Measurements from ENCODE around the gene RAB31.
A peak's percentile ranks its signal among the peaks of the same experiment; 100 is the strongest.

RAB31 gene

GRCh38 chr18:9806905-9807304, 98.8 kb downstream of the RAB31 start:
- H3K4me1 ChIP-seq (ENCODE audit: control insufficient read depth, insufficient read depth, low read length): peaks cover 50% of the 10 kb centered on the region
- H3K27ac ChIP-seq (ENCODE audit: low read length): peak overlapping the region; percentile 76
- H3K9ac ChIP-seq (ENCODE audit: low read length in 2 of 2): no peak overlapping the region
- no peaks in the 10 kb centered on the region for H3K27me3 ChIP-seq (ENCODE audit: control insufficient read depth in 1 of 2, insufficient read depth in 2 of 2, low read length in 2 of 2)
- H3K4me3 ChIP-seq (ENCODE audit: low read length in 2 of 2): no peak overlapping the region
- no peaks in the 10 kb centered on the region for H3K9me3 ChIP-seq (ENCODE audit: control insufficient read depth in 2 of 2, low read length in 2 of 2)
- H3K36me3 ChIP-seq (ENCODE audit: control insufficient read depth in 2 of 2, insufficient read depth in 2 of 2, low read length in 2 of 2): peaks cover 0 to 3% of the 10 kb centered on the region in 2 donors

DNA sequence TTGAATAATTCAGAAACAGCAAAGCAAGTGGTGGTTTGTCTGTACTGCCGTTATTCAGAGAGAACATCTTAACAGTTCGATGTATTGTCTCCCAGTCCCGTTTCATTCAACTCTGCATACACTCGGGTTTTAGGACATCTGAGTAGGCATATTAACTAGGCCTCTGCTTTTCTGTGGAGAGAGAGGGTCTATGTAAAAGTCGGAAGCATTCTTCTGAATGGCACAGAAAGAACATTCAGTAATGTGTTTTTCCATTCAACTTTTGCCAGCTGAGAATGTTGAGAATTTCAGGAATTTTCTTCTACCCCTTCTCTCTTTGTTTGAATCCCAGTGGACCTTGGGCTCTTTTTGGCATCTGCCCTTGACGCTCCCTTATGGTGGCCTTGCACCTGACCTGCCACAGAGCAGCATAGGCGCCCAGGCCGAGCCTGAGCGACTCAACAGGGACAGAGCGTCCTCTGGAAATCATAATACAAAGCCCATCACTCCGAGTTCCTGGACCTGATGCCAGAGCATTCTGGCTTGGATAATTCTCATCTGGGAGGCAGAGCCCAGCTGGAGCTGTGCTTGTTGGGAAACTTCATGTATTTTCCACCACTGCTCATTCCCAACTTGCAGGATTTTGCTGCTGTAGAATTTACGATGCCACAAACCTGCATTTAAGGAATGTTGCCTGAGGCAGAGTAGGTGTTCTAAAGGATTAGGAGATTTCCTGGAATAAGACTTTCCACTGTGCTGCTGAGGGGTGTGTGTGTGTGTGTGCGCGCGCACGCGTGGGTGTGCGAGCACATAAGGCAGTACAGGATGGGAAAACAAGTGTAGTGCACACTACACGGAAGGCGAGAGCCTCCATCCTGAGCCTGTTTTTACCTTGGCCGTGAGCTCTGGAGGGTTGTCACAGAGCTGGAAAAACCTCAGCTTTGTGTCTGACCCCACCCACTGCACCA, 100.5 kb downstream of the RAB31 start:
- H3K27ac ChIP-seq (ENCODE audit: low read length): peak overlapping the region; percentile 76
- no peaks in the 10 kb centered on the region for H3K9me3 ChIP-seq (ENCODE audit: control insufficient read depth in 2 of 2, low read length in 2 of 2)
- peaks cover 39% of the 10 kb centered on the region for H3K4me1 ChIP-seq (ENCODE audit: control insufficient read depth, insufficient read depth, low read length)
- peak overlapping the region; percentile 13 to 29 for H3K9ac ChIP-seq (ENCODE audit: low read length in 2 of 2)
- peak overlapping the region in 1 of 2 donors; percentile 58 for H3K4me3 ChIP-seq (ENCODE audit: low read length in 2 of 2)
- peaks cover 0 to 3% of the 10 kb centered on the region in 2 donors for H3K36me3 ChIP-seq (ENCODE audit: control insufficient read depth in 2 of 2, insufficient read depth in 2 of 2, low read length in 2 of 2)
- H3K27me3 ChIP-seq (ENCODE audit: control insufficient read depth in 1 of 2, insufficient read depth in 2 of 2, low read length in 2 of 2): no peaks in the 10 kb centered on the region

DNA sequence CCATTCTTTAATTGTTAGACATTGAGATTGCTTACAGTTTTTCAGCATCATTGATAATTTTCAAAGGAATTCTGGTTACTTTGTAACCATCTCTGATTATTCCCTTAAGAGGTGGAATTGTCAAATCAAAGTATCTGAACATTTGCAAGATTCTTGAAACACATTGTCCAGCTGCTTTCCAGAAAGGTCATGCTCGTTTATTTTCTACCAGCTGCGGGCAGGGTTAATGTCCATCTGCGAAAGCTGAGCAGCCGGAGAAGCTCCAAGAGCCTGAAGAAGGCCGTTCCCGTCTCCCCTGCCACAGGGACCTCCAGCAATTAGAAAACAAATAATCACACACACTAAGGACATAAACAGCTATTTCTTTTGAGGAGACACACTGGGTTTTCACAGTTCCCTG, 101.6 kb downstream of the RAB31 start:
- H3K27ac ChIP-seq (ENCODE audit: low read length): peak overlapping the region; percentile 76
- H3K27me3 ChIP-seq (ENCODE audit: control insufficient read depth in 1 of 2, insufficient read depth in 2 of 2, low read length in 2 of 2): no peaks in the 10 kb centered on the region
- H3K9me3 ChIP-seq (ENCODE audit: control insufficient read depth in 2 of 2, low read length in 2 of 2): no peaks in the 10 kb centered on the region
- H3K36me3 ChIP-seq (ENCODE audit: control insufficient read depth in 2 of 2, insufficient read depth in 2 of 2, low read length in 2 of 2): peaks cover 0 to 3% of the 10 kb centered on the region in 2 donors
- H3K4me3 ChIP-seq (ENCODE audit: low read length in 2 of 2): no peak overlapping the region
- H3K4me1 ChIP-seq (ENCODE audit: control insufficient read depth, insufficient read depth, low read length): peaks cover 28% of the 10 kb centered on the region
- H3K9ac ChIP-seq (ENCODE audit: low read length in 2 of 2): no peak overlapping the region

GRCh38 chr18:9810299-9810698, 102.2 kb downstream of the RAB31 start:
- H3K4me3 ChIP-seq (ENCODE audit: low read length in 2 of 2): no peak overlapping the region
- peak overlapping the region; percentile 76 for H3K27ac ChIP-seq (ENCODE audit: low read length)
- H3K9me3 ChIP-seq (ENCODE audit: control insufficient read depth in 2 of 2, low read length in 2 of 2): no peaks in the 10 kb centered on the region
- peaks cover 2 to 3% of the 10 kb centered on the region in 2 donors for H3K36me3 ChIP-seq (ENCODE audit: control insufficient read depth in 2 of 2, insufficient read depth in 2 of 2, low read length in 2 of 2)
- no peaks in the 10 kb centered on the region for H3K27me3 ChIP-seq (ENCODE audit: control insufficient read depth in 1 of 2, insufficient read depth in 2 of 2, low read length in 2 of 2)
- H3K9ac ChIP-seq (ENCODE audit: low read length in 2 of 2): no peak overlapping the region
- peaks cover 25% of the 10 kb centered on the region for H3K4me1 ChIP-seq (ENCODE audit: control insufficient read depth, insufficient read depth, low read length)

DNA sequence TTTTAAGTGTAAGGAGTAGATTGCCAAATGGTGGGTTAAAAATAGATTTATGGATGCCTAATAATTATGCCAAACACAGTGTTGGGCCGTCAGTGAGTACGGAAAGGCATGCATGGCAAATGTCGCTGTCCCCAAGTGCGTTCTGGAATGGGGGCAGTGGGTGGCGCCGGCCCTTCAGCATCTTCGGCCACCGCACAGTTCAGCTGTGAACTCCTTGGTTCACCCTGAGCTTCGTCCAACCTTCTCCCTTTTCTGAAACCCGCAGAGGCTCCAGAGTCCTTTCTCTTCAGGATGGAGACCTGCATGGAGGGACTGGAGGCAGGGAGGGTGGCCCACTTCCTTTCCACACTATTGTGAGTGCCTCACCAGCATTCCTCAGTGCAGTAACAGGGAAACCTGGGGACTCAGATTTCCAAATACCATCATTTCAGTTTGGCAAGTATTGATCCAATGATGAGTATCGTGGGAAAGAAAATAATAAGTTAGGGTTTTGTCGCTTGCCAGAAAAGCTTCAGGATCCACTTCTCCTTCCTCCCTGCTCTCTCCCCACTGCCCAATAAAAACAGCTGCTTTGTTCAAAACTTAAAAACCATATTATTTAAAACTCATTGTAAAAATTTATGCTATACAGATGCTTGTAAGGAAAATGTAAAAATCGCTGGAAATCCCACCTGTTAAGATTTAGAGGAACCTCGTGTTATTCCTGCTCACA, 103.0 kb downstream of the RAB31 start:
- no peak overlapping the region for H3K9ac ChIP-seq (ENCODE audit: low read length in 2 of 2)
- H3K27me3 ChIP-seq (ENCODE audit: control insufficient read depth in 1 of 2, insufficient read depth in 2 of 2, low read length in 2 of 2): no peaks in the 10 kb centered on the region
- no peak overlapping the region for H3K4me3 ChIP-seq (ENCODE audit: low read length in 2 of 2)
- no peaks in the 10 kb centered on the region for H3K9me3 ChIP-seq (ENCODE audit: control insufficient read depth in 2 of 2, low read length in 2 of 2)
- H3K27ac ChIP-seq (ENCODE audit: low read length): peak overlapping the region; percentile 76
- H3K36me3 ChIP-seq (ENCODE audit: control insufficient read depth in 2 of 2, insufficient read depth in 2 of 2, low read length in 2 of 2): peaks cover 0 to 7% of the 10 kb centered on the region in 2 donors
- peaks cover 25% of the 10 kb centered on the region for H3K4me1 ChIP-seq (ENCODE audit: control insufficient read depth, insufficient read depth, low read length)

GRCh38 chr18:9811978-9812377, 103.9 kb downstream of the RAB31 start:
- Histone ChIP-seq H3K27me3 (ENCODE audit: control insufficient read depth in 1 of 2, insufficient read depth in 2 of 2, low read length in 2 of 2) (no peaks in the 10 kb centered on the region), H3K9ac (ENCODE audit: low read length in 2 of 2) (no peak overlapping the region), H3K9me3 (ENCODE audit: control insufficient read depth in 2 of 2, low read length in 2 of 2) (no peaks in the 10 kb centered on the region), H3K27ac (ENCODE audit: low read length) (peak overlapping the region; percentile 18), H3K4me3 (ENCODE audit: low read length in 2 of 2) (no peak overlapping the region), H3K4me1 (ENCODE audit: control insufficient read depth, insufficient read depth, low read length) (peaks cover 25% of the 10 kb centered on the region), H3K36me3 (ENCODE audit: control insufficient read depth in 2 of 2, insufficient read depth in 2 of 2, low read length in 2 of 2) (peaks cover 0 to 8% of the 10 kb centered on the region in 2 donors)

- Histone ChIP-seq H3K36me3 (ENCODE audit: control insufficient read depth in 2 of 2, insufficient read depth in 2 of 2, low read length in 2 of 2) (peaks cover 0 to 8% of the 10 kb centered on the region in 2 donors), H3K4me1 (ENCODE audit: control insufficient read depth, insufficient read depth, low read length) (peaks cover 7% of the 10 kb centered on the region), H3K9ac (ENCODE audit: low read length in 2 of 2) (no peak overlapping the region), H3K27ac (ENCODE audit: low read length) (no peak overlapping the region), H3K9me3 (ENCODE audit: control insufficient read depth in 2 of 2, low read length in 2 of 2) (no peaks in the 10 kb centered on the region), H3K4me3 (ENCODE audit: low read length in 2 of 2) (no peak overlapping the region), H3K27me3 (ENCODE audit: control insufficient read depth in 1 of 2, insufficient read depth in 2 of 2, low read length in 2 of 2) (no peaks in the 10 kb centered on the region)
Measured at GRCh38 chr18:9814431-9814830, 106.3 kb downstream of the RAB31 start.

- Histone ChIP-seq H3K4me1 (ENCODE audit: control insufficient read depth, insufficient read depth, low read length) (no peaks in the 10 kb centered on the region), H3K9ac (ENCODE audit: low read length in 2 of 2) (no peak overlapping the region), H3K36me3 (ENCODE audit: control insufficient read depth in 2 of 2, insufficient read depth in 2 of 2, low read length in 2 of 2) (peaks cover 0 to 8% of the 10 kb centered on the region in 2 donors), H3K9me3 (ENCODE audit: control insufficient read depth in 2 of 2, low read length in 2 of 2) (no peaks in the 10 kb centered on the region), H3K27me3 (ENCODE audit: control insufficient read depth in 1 of 2, insufficient read depth in 2 of 2, low read length in 2 of 2) (no peaks in the 10 kb centered on the region), H3K27ac (ENCODE audit: low read length) (no peak overlapping the region), H3K4me3 (ENCODE audit: low read length in 2 of 2) (no peak overlapping the region)
Measured at GRCh38 chr18:9817286-9817685, 109.2 kb downstream of the RAB31 start.

GRCh38 chr18:9817725-9818422, 109.8 kb downstream of the RAB31 start:
- no peak overlapping the region for H3K4me3 ChIP-seq (ENCODE audit: low read length in 2 of 2)
- H3K36me3 ChIP-seq (ENCODE audit: control insufficient read depth in 2 of 2, insufficient read depth in 2 of 2, low read length in 2 of 2): peaks cover under 1 to 8% of the 10 kb centered on the region in 2 donors
- H3K4me1 ChIP-seq (ENCODE audit: control insufficient read depth, insufficient read depth, low read length): no peaks in the 10 kb centered on the region
- no peaks in the 10 kb centered on the region for H3K27me3 ChIP-seq (ENCODE audit: control insufficient read depth in 1 of 2, insufficient read depth in 2 of 2, low read length in 2 of 2)
- no peak overlapping the region for H3K27ac ChIP-seq (ENCODE audit: low read length)
- no peaks in the 10 kb centered on the region for H3K9me3 ChIP-seq (ENCODE audit: control insufficient read depth in 2 of 2, low read length in 2 of 2)
- H3K9ac ChIP-seq (ENCODE audit: low read length in 2 of 2): no peak overlapping the region

DNA sequence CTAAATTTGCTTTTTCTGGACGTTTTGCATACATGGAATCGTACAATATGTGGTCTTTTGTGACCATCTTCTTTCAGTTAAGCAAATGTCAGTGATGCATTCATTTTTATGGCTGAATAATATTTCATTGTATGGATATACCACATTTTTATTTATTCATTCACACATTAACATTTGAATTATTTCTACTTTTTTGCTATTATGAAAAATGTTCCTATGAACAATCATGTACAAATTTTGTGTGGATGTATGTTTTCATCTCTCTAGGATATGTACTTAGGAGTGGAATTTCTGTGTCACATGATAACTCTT, 110.3 kb downstream of the RAB31 start:
- H3K27me3 ChIP-seq (ENCODE audit: control insufficient read depth in 1 of 2, insufficient read depth in 2 of 2, low read length in 2 of 2): no peaks in the 10 kb centered on the region
- H3K27ac ChIP-seq (ENCODE audit: low read length): no peak overlapping the region
- no peaks in the 10 kb centered on the region for H3K4me1 ChIP-seq (ENCODE audit: control insufficient read depth, insufficient read depth, low read length)
- H3K36me3 ChIP-seq (ENCODE audit: control insufficient read depth in 2 of 2, insufficient read depth in 2 of 2, low read length in 2 of 2): peaks cover 2 to 8% of the 10 kb centered on the region in 2 donors
- no peak overlapping the region for H3K9ac ChIP-seq (ENCODE audit: low read length in 2 of 2)
- H3K9me3 ChIP-seq (ENCODE audit: control insufficient read depth in 2 of 2, low read length in 2 of 2): no peaks in the 10 kb centered on the region
- no peak overlapping the region for H3K4me3 ChIP-seq (ENCODE audit: low read length in 2 of 2)
